A549 (cell line): ENCODE results near the gene METTL9. TPM values are rescaled to one million over a fixed set of nuclear protein-coding genes. Genes with fewer than 3 reads are reported as not detected.

Experiments
- ATAC-seq, 2 experiments: fragments of 200-7000 bp in 1 of 2; fragments of >200 bp in 1 of 2; cut with Nextera tagmentation in 1 of 2; cut with Tn5 transposase in 1 of 2; 3 replicates each; pipeline versions ENCODE4 v1.8.0 to v1.9.1; 2018 to 2020; ENCODE audit warnings: mild to moderate bottlenecking in 1 of 2, moderate library complexity in 1 of 2
- CTCF ChIA-PET: fragments of 300-600 bp; sonication (Branson Sonifier 250); formaldehyde crosslinking; extraction: SDS; loops from one replicate; lab custom pipeline; 2021; ENCODE audit warnings: antibody characterized with exemption, inconsistent platforms; lab: Yijun Ruan, JAX
- POLR2A ChIA-PET: fragments of 350-600 bp; formaldehyde crosslinking; extraction: SDS; loops from one replicate; lab custom pipeline; 2021; ENCODE audit warnings: antibody characterized with exemption, inconsistent platforms; lab: Yijun Ruan, JAX
- DNase-seq, 2 experiments: peaks; one replicate each; pipeline versions ENCODE4 v3.0.0 to v3.0.0-alpha.2; 2011 to 2016; ENCODE audit warnings: low read depth in 1 of 2, low spot score in 1 of 2
- FAIRE-seq: peaks from 2 replicates; lab custom pipeline; 2011; peaks lifted over from hg19 to GRCh38; lab: Jason Lieb, UNC
- H3K27ac ChIP-seq, 2 experiments: fragments of >200 bp; sonication (Bioruptor Twin); formaldehyde crosslinking; 3 replicates each; pipeline ENCODE4 v1.5.1; 2016 to 2017
- H3K4me1 ChIP-seq: fragments of >200 bp; sonication (Bioruptor Twin); formaldehyde crosslinking; 3 replicates; pipeline ENCODE4 v1.6.1; 2016
- H3K4me2 ChIP-seq: fragments of >200 bp; sonication (Bioruptor Twin); formaldehyde crosslinking; 3 replicates; pipeline ENCODE4 v1.6.1; 2016
- H3K4me3 ChIP-seq: fragments of >200 bp; sonication (Bioruptor Twin); formaldehyde crosslinking; 3 replicates; pipeline ENCODE4 v1.5.1; 2016
- H3K9me3 ChIP-seq: fragments of >200 bp; sonication (Bioruptor Twin); formaldehyde crosslinking; 3 replicates; pipeline ENCODE4 v1.6.1; 2016
- CHD2 ChIP-seq: fragments of 150-350 bp; IDR thresholded peaks from 2 replicates; pipeline ENCODE4 v1.6.1; 2014; ENCODE audit warnings: low read length; ENCODE audit not compliant: partially characterized antibody
- EHF ChIP-seq: fragments of 250-450 bp; sonication (Bioruptor Pico); IDR thresholded peaks from 2 replicates; pipeline ENCODE4 v1.5.0; 2020; ENCODE audit warnings: mild to moderate bottlenecking
- ESRRA ChIP-seq: fragments of 150-350 bp; IDR thresholded peaks from 2 replicates; pipeline ENCODE4 v1.6.1; 2014; ENCODE audit warnings: mild to moderate bottlenecking, low read length, borderline replicate concordance
- FOSB ChIP-seq: fragments of 250-450 bp; sonication (Bioruptor Pico); IDR thresholded peaks from 2 replicates; pipeline ENCODE4 v1.5.0; 2020; ENCODE audit warnings: mild to moderate bottlenecking, moderate library complexity
- FOXS1 ChIP-seq: fragments of 250-450 bp; sonication (Bioruptor Pico); IDR thresholded peaks from 2 replicates; pipeline ENCODE4 v1.5.0; 2020; ENCODE audit warnings: mild to moderate bottlenecking, moderate library complexity
- GATA3 ChIP-seq: IDR thresholded peaks from 2 replicates; pipeline ENCODE4 v1.6.1; 2012; ENCODE audit warnings: borderline replicate concordance
- HDAC2 ChIP-seq: fragments of 200-600 bp; sonication (generic); IDR thresholded peaks from 2 replicates; pipeline ENCODE4 v1.6.1; 2016
- HOXA7 ChIP-seq: fragments of 250-450 bp; sonication (Bioruptor Pico); IDR thresholded peaks from 2 replicates; pipeline ENCODE4 v1.5.0; 2020; ENCODE audit warnings: mild to moderate bottlenecking, moderate library complexity
- HOXB13 ChIP-seq: fragments of 250-450 bp; sonication (Bioruptor Pico); IDR thresholded peaks from 2 replicates; pipeline ENCODE4 v1.5.0; 2020; ENCODE audit warnings: low read depth, mild to moderate bottlenecking, moderate library complexity
- HOXB5 ChIP-seq: fragments of 250-450 bp; sonication (Bioruptor Pico); IDR thresholded peaks from 2 replicates; pipeline ENCODE4 v1.5.0; 2020; ENCODE audit warnings: mild to moderate bottlenecking, moderate library complexity
- KDM1A ChIP-seq: fragments of 200-600 bp; sonication (generic); IDR thresholded peaks from 2 replicates; pipeline ENCODE4 v1.6.1; 2016; ENCODE audit warnings: low read depth, mild to moderate bottlenecking
- NR3C1 ChIP-seq: fragments of >200 bp; sonication (Bioruptor Twin); formaldehyde crosslinking; IDR thresholded peaks from 3 replicates; pipeline ENCODE4 v1.6.1; 2017
- POLR2AphosphoS2 ChIP-seq: conservative IDR thresholded peaks from 2 replicates; pipeline ENCODE4 v1.6.1; 2012; ENCODE audit warnings: low read length, improper control_type of control experiment, inconsistent platforms
- RAD21 ChIP-seq, 2 experiments: fragments of >200 bp in 1 of 2; sonication (Bioruptor Twin) in 1 of 2; formaldehyde crosslinking in 1 of 2; IDR thresholded peaks in 1 of 2; conservative IDR thresholded peaks in 1 of 2; 2 replicates in 1 of 2; 3 replicates in 1 of 2; pipeline ENCODE4 v1.6.1; 2012 to 2018; ENCODE audit warnings: inconsistent platforms in 1 of 2
- RFX5 ChIP-seq: fragments of 450-650 bp; IDR thresholded peaks from 2 replicates; pipeline ENCODE4 v1.7.1; 2014; ENCODE audit warnings: antibody characterized with exemption, mild to moderate bottlenecking, moderate library complexity
- ZNF302 ChIP-seq: fragments of 250-450 bp; sonication (Bioruptor Pico); IDR thresholded peaks from 2 replicates; pipeline ENCODE4 v1.9.0; 2021; ENCODE audit warnings: inconsistent platforms, mild to moderate bottlenecking, moderate library complexity
- ZSCAN20 ChIP-seq: fragments of 250-450 bp; sonication (Bioruptor Pico); IDR thresholded peaks from 2 replicates; pipeline ENCODE4 v1.8.0; 2022; ENCODE audit warnings: mild to moderate bottlenecking, moderate library complexity
- WGBS: methylation state at CpG from one replicate; pipeline ENCODE4 v1.1.6; 2017; ENCODE audit errors: missing lambda C conversion rate; 5-methylcytosine and 5-hydroxymethylcytosine counted together
- polyA plus RNA-seq, 4 experiments: library from polyadenylated mRNA; depleted of rRNA in 3 of 4; stranded (reverse); fragments of >200 nt; fragmentation: RNase III in 1 of 4; extraction: RNeasy Plus Mini Kit Qiagen cat#74134 plus additional on column Dnase treatment in 1 of 4; gene quantifications; 2 replicates in 3 of 4; 3 replicates in 1 of 4; pipeline ENCODE4 v1.2.3, GENCODE V29; 2011 to 2017
- TF ChIP-seq, protein P1 (sequence below): fragments of 150-350 bp; IDR thresholded peaks from 2 replicates; pipeline ENCODE4 v1.6.1; 2014; ENCODE audit warnings: low read depth, mild to moderate bottlenecking, low read length
- TF ChIP-seq, protein P2 (sequence below): fragments of 250-450 bp; sonication (Bioruptor Pico); IDR thresholded peaks from 2 replicates; pipeline ENCODE4 v1.5.0; 2021; ENCODE audit warnings: mild to moderate bottlenecking, moderate library complexity, borderline replicate concordance
- TF ChIP-seq, protein P3 (sequence below): fragments of 250-450 bp; sonication (Bioruptor Pico); IDR thresholded peaks from 2 replicates; pipeline ENCODE4 v1.5.0; 2020; ENCODE audit warnings: low read depth, mild to moderate bottlenecking, moderate library complexity
- TF ChIP-seq, protein P4 (sequence below): IDR thresholded peaks from 2 replicates; pipeline ENCODE4 v1.6.1; 2012
- TF ChIP-seq, protein P5 (sequence below): fragments of 450-650 bp; IDR thresholded peaks from 2 replicates; pipeline ENCODE4 v1.6.1; 2014; ENCODE audit warnings: antibody characterized with exemption
- TF ChIP-seq, protein P6 (sequence below): fragments of 200-600 bp; sonication (generic); IDR thresholded peaks from 2 replicates; pipeline ENCODE4 v1.6.1; 2016; ENCODE audit warnings: antibody characterized with exemption, mild to moderate bottlenecking, moderate library complexity
- TF ChIP-seq, protein P7 (sequence below): IDR thresholded peaks from 2 replicates; pipeline ENCODE4 v1.6.1; 2012

Gene METTL9
- polyA plus RNA-seq, 2 of the 4 experiments (the other 2 are of a cell fraction) = 72.2 to 124 TPM

DNA sequence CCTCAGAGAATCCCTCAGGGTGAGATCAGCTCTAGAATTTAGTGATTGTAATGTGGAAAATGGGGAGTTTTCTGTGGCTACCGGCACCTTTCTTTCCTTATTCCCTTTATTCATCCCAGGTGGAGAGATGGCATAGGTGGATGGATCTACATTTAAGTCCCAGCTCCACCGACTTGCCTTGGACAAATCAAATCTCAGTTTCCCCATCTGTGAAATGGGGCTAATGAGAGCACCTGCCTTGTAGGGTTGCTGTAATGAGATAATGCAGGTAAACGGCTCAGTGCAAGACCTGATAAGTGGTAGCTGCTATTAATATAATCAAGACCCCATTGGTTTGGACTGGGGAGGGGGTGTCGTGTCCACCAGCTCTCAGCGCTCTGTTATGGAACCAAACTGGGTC lies 104.9 kb downstream of the METTL9 start:
- ChIA-PET CTCF (interaction anchor here (0.6 to 7.7 kb wide), 2 partner anchors 32 to 48 kb away, joined by 4 to 85 read pairs; no protein-coding TSS in a partner anchor), POLR2A (no interaction called here)
- Histone ChIP-seq H3K9me3 (no peaks in the 10 kb centered on the region), H3K4me2 (no peak overlapping the region), H3K4me1 (no peaks in the 10 kb centered on the region), H3K4me3 (no peak overlapping the region), H3K27ac (no peak overlapping the region)
- WGBS = 61% methylated on average over 5 of the region's 5 CpGs
- TF ChIP-seq GATA3 = no peak
- TF ChIP-seq HOXA7 (CRISPR knock-in tag) = no peak
- TF ChIP-seq, protein P1, sequence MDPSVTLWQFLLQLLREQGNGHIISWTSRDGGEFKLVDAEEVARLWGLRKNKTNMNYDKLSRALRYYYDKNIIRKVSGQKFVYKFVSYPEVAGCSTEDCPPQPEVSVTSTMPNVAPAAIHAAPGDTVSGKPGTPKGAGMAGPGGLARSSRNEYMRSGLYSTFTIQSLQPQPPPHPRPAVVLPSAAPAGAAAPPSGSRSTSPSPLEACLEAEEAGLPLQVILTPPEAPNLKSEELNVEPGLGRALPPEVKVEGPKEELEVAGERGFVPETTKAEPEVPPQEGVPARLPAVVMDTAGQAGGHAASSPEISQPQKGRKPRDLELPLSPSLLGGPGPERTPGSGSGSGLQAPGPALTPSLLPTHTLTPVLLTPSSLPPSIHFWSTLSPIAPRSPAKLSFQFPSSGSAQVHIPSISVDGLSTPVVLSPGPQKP = no peak
- TF ChIP-seq KDM1A = no peak
- no peak for TF ChIP-seq HOXB13 (CRISPR knock-in tag)
- no peak for TF ChIP-seq ZNF302
- TF ChIP-seq, protein P2, sequence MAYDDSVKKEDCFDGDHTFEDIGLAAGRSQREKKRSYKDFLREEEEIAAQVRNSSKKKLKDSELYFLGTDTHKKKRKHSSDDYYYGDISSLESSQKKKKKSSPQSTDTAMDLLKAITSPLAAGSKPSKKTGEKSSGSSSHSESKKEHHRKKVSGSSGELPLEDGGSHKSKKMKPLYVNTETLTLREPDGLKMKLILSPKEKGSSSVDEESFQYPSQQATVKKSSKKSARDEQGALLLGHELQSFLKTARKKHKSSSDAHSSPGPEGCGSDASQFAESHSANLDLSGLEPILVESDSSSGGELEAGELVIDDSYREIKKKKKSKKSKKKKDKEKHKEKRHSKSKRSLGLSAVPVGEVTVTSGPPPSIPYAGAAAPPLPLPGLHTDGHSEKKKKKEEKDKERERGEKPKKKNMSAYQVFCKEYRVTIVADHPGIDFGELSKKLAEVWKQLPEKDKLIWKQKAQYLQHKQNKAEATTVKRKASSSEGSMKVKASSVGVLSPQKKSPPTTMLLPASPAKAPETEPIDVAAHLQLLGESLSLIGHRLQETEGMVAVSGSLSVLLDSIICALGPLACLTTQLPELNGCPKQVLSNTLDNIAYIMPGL = no peak
- TF ChIP-seq RAD21 (conservative IDR thresholded peaks at IDR 0.05 in 1 of 2, IDR thresholded peaks at IDR 0.05 in 1 of 2) = no peak
- TF ChIP-seq EHF = no peak
- TF ChIP-seq, protein P3, sequence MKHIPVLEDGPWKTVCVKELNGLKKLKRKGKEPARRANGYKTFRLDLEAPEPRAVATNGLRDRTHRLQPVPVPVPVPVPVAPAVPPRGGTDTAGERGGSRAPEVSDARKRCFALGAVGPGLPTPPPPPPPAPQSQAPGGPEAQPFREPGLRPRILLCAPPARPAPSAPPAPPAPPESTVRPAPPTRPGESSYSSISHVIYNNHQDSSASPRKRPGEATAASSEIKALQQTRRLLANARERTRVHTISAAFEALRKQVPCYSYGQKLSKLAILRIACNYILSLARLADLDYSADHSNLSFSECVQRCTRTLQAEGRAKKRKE = no peak
- TF ChIP-seq CHD2 = no peak
- TF ChIP-seq POLR2AphosphoS2 = no peak
- no peak for TF ChIP-seq RFX5
- TF ChIP-seq NR3C1 = no peak
- TF ChIP-seq, protein P4, sequence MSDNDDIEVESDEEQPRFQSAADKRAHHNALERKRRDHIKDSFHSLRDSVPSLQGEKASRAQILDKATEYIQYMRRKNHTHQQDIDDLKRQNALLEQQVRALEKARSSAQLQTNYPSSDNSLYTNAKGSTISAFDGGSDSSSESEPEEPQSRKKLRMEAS = no peak
- DNase-seq = no peak
- no peak for ATAC-seq
- no peak for FAIRE-seq

DNA sequence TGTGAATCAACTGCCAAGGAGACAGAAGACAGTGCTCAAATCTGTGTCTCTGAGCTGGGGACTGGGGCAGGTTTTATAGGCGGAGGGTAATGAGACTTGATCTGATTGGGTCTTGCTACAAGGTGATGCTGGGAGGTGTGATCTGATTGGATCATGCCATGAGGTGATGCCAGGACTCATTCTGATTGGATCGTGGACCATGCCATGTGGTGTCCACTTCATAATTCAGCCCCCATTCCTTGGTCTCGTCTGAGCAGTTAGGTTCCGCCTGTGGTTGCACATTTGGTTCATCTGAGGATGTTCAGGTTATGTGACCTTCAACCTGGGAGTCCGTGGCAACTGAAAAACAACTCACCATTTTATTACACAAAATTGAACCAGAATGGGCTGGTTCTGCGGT lies 105.4 kb downstream of the METTL9 start:
- no peaks in the 10 kb centered on the region for H3K9me3 ChIP-seq
- POLR2A ChIA-PET = no interaction called here
- WGBS = 71% methylated on average over 6 of the region's 6 CpGs
- no peak overlapping the region for H3K4me2 ChIP-seq
- H3K27ac ChIP-seq = no peak overlapping the region
- no peaks in the 10 kb centered on the region for H3K4me1 ChIP-seq
- DNase-seq (peak in 1 of 2 experiments; percentile 37), FAIRE-seq (no peak), ATAC-seq (peak in 1 of 2 experiments; percentile 40; a peak in 3 of 6 replicates)
- CTCF ChIA-PET = interaction anchor here (7.7 kb wide), 1 partner anchor 48 kb away, joined by 85 read pairs; no protein-coding TSS in a partner anchor
- no peak overlapping the region for H3K4me3 ChIP-seq
- no peak for TF ChIP-seq RAD21 (conservative IDR thresholded peaks at IDR 0.05 in 1 of 2, IDR thresholded peaks at IDR 0.05 in 1 of 2)
- no peak for TF ChIP-seq HOXB5
- no peak for TF ChIP-seq ESRRA
- TF ChIP-seq, protein P5, sequence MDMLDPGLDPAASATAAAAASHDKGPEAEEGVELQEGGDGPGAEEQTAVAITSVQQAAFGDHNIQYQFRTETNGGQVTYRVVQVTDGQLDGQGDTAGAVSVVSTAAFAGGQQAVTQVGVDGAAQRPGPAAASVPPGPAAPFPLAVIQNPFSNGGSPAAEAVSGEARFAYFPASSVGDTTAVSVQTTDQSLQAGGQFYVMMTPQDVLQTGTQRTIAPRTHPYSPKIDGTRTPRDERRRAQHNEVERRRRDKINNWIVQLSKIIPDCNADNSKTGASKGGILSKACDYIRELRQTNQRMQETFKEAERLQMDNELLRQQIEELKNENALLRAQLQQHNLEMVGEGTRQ = no peak
- TF ChIP-seq, protein P6, sequence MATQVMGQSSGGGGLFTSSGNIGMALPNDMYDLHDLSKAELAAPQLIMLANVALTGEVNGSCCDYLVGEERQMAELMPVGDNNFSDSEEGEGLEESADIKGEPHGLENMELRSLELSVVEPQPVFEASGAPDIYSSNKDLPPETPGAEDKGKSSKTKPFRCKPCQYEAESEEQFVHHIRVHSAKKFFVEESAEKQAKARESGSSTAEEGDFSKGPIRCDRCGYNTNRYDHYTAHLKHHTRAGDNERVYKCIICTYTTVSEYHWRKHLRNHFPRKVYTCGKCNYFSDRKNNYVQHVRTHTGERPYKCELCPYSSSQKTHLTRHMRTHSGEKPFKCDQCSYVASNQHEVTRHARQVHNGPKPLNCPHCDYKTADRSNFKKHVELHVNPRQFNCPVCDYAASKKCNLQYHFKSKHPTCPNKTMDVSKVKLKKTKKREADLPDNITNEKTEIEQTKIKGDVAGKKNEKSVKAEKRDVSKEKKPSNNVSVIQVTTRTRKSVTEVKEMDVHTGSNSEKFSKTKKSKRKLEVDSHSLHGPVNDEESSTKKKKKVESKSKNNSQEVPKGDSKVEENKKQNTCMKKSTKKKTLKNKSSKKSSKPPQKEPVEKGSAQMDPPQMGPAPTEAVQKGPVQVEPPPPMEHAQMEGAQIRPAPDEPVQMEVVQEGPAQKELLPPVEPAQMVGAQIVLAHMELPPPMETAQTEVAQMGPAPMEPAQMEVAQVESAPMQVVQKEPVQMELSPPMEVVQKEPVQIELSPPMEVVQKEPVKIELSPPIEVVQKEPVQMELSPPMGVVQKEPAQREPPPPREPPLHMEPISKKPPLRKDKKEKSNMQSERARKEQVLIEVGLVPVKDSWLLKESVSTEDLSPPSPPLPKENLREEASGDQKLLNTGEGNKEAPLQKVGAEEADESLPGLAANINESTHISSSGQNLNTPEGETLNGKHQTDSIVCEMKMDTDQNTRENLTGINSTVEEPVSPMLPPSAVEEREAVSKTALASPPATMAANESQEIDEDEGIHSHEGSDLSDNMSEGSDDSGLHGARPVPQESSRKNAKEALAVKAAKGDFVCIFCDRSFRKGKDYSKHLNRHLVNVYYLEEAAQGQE = no peak
- no peak for TF ChIP-seq HDAC2
- TF ChIP-seq, protein P7, sequence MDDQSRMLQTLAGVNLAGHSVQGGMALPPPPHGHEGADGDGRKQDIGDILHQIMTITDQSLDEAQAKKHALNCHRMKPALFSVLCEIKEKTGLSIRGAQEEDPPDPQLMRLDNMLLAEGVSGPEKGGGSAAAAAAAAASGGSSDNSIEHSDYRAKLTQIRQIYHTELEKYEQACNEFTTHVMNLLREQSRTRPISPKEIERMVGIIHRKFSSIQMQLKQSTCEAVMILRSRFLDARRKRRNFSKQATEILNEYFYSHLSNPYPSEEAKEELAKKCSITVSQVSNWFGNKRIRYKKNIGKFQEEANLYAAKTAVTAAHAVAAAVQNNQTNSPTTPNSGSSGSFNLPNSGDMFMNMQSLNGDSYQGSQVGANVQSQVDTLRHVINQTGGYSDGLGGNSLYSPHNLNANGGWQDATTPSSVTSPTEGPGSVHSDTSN = no peak
- TF ChIP-seq FOSB = no peak
- TF ChIP-seq FOXS1 (CRISPR knock-in tag) = no peak
- no peak for TF ChIP-seq KDM1A
- TF ChIP-seq ZSCAN20 (CRISPR knock-in tag) = no peak
